Measurements from ENCODE around the gene MDM1.

GRCh38 chr12:68269779-68270178 is 62.4 kb downstream of the MDM1 start:
- no peak for TF ChIP-seq CTCF (optimal IDR thresholded peaks at IDR 0.05 in 1 of 3, IDR thresholded peaks at IDR 0.05 in 1 of 3, conservative IDR thresholded peaks at IDR 0.05 in 1 of 3; ENCODE audit: extremely low read depth in 1 of 3, insufficient read depth in 2 of 3, low read length in 3 of 3)
- TF ChIP-seq EZH2 (IDR thresholded peaks at IDR 0.05; ENCODE audit: low read length): no peak
